Kidney (tissue), 14 donors: ENCODE measurements around the gene SERPINB11. TPM values are rescaled to one million over a fixed set of nuclear protein-coding genes. Genes with fewer than 3 reads are reported as not detected.

Experiments
- DNase-seq, 5 donors: peaks; one replicate each; pipeline ENCODE4 v3.0.0-alpha.2; 2013 to 2020
- FAIRE-seq: peaks from 2 replicates; lab custom pipeline; 2012; peaks lifted over from hg19 to GRCh38; lab: Jason Lieb, UNC
- H3K27ac ChIP-seq, 2 donors: one replicate each; pipeline ENCODE4 v1.7.0; 2013; ENCODE audit warnings: low read depth in 2 of 2, low read length in 2 of 2, inconsistent platforms in 1 of 2
- H3K27me3 ChIP-seq: one replicate; pipeline ENCODE4 v1.7.1; 2013; ENCODE audit warnings: low read length, inconsistent platforms; ENCODE audit not compliant: control insufficient read depth, insufficient read depth
- H3K36me3 ChIP-seq, 3 donors: one replicate each; pipeline versions ENCODE4 v1.7.0 to v1.7.1; 2013; ENCODE audit warnings: low read length in 3 of 3, control low read depth in 1 of 3, inconsistent platforms in 1 of 3; ENCODE audit not compliant: insufficient read depth in 3 of 3, control insufficient read depth in 2 of 3
- H3K4me1 ChIP-seq, 3 donors: one replicate each; pipeline versions ENCODE4 v1.7.0 to v1.7.1; 2013; ENCODE audit warnings: low read length in 3 of 3, inconsistent platforms in 1 of 3, low read depth in 1 of 3; ENCODE audit not compliant: control insufficient read depth in 2 of 3, insufficient read depth in 2 of 3
- H3K4me3 ChIP-seq, 3 donors: one replicate each; pipeline versions ENCODE4 v1.7.0 to v1.8.1; 2013; ENCODE audit warnings: low read length in 3 of 3, control low read depth in 1 of 3, inconsistent platforms in 1 of 3
- H3K9ac ChIP-seq, 3 donors: one replicate each; pipeline versions ENCODE4 v1.7.0 to v1.7.1; 2013; ENCODE audit warnings: low read length in 3 of 3, control low read depth in 1 of 3, inconsistent platforms in 1 of 3
- H3K9me3 ChIP-seq, 3 donors: one replicate each; pipeline versions ENCODE4 v1.7.0 to v1.7.1; 2013; ENCODE audit warnings: low read length in 3 of 3, control low read depth in 1 of 3, inconsistent platforms in 1 of 3; ENCODE audit not compliant: control insufficient read depth in 2 of 3, insufficient read depth in 1 of 3
- CTCF ChIP-seq: IDR thresholded peaks from 3 replicates; pipeline ENCODE4 v1.5.1; 2012; ENCODE audit warnings: mild to moderate bottlenecking, moderate library complexity, borderline replicate concordance; ENCODE audit not compliant: insufficient read depth; ENCODE audit errors: extremely low read depth
- intact Hi-C: fragments of 100-400 bp; cut with DNase I; formaldehyde crosslinking; loops from one replicate; pipeline ENCODE4 v1.11.1; 2022
- polyA plus RNA-seq: library from polyadenylated mRNA; stranded (reverse); fragments of 350-450 nt; fragmentation: Illumina TruSeq; extraction: RNeasy Lipid Tissue Mini Kit (QIAGEN cat#74804); gene quantifications from one replicate; pipeline ENCODE4 v1.2.3, GENCODE V29; 2014; ENCODE audit warnings: low read depth, low replicate concordance; ENCODE audit not compliant: insufficient read depth
- total RNA-seq: library from RNA; stranded (reverse); fragmentation: NEBNext Ultra II Directional; extraction: Animal tissue kit (Norgen Biotek cat#: 25700); gene quantifications from one replicate; pipeline ENCODE4 v1.2.1, GENCODE V29; 2021
- donor health status: control.
- donor health status: control.
- donor health status: control.
- donor health status: control.
- donor health status: control.
- donor health status: DM: yes; HTN: yes; CAD: no.
- donor health status: Normal renal cell carcinoma (clear cell type).

The SERPINB11 gene
- total and polyA plus RNA-seq, 2 donors from 2014 or later: not detected

GRCh38 chr18:63700501-63700900 lies 2.3 kb upstream of the SERPINB11 start:
- FAIRE-seq: no peak
- no peak overlapping the region for H3K9ac ChIP-seq

GRCh38 chr18:63701952-63702351 lies 808 bp upstream of the SERPINB11 start:
- Histone ChIP-seq H3K27ac (no peak overlapping the region), H3K9ac (no peak overlapping the region), H3K27me3 (no peaks in the 10 kb centered on the region), H3K4me1 (no peaks in the 10 kb centered on the region), H3K9me3 (no peaks in the 10 kb centered on the region), H3K4me3 (no peak overlapping the region), H3K36me3 (no peaks in the 10 kb centered on the region)
- no peak for FAIRE-seq
- intact Hi-C loops: no loop called here
- peak in 2 of 5 donors; percentile 19 to 32 for DNase-seq
- no peak for TF ChIP-seq CTCF

More at GRCh38 chr18:63700501-63700900, 2.3 kb upstream of the SERPINB11 start:
- Histone ChIP-seq H3K4me1 (no peaks in the 10 kb centered on the region), H3K27me3 (no peaks in the 10 kb centered on the region), H3K9me3 (no peaks in the 10 kb centered on the region), H3K27ac (no peak overlapping the region), H3K36me3 (no peaks in the 10 kb centered on the region), H3K4me3 (no peak overlapping the region)
- DNase-seq: no peak
- intact Hi-C loops: no loop called here
- no peak for TF ChIP-seq CTCF

DNA sequence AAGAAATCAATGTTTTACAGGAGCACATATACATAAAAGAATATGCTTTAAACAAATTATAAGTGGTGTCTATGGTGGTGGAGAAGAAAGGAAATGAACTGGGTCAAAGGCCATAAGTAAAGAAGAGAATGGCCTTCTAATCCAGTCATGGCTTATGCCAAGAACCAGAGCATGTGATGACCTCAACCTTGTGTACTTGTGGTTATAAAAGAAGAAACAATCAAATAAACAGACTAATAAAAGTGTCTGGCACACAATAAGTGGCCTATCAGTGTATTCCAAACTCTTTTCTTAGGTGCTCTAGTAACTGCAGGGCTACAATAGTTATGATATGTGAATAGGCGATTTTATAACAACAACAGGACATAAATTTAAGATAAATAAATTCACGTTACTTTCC lies 2.6 kb downstream of the SERPINB11 start:
- Histone ChIP-seq H3K9ac (no peak overlapping the region), H3K27ac (no peak overlapping the region), H3K9me3 (no peaks in the 10 kb centered on the region), H3K4me3 (no peak overlapping the region), H3K27me3 (no peaks in the 10 kb centered on the region), H3K4me1 (no peaks in the 10 kb centered on the region), H3K36me3 (no peaks in the 10 kb centered on the region)
- DNase-seq (no peak), FAIRE-seq (no peak)
- no peak for TF ChIP-seq CTCF
- intact Hi-C loops: no loop called here

DNA sequence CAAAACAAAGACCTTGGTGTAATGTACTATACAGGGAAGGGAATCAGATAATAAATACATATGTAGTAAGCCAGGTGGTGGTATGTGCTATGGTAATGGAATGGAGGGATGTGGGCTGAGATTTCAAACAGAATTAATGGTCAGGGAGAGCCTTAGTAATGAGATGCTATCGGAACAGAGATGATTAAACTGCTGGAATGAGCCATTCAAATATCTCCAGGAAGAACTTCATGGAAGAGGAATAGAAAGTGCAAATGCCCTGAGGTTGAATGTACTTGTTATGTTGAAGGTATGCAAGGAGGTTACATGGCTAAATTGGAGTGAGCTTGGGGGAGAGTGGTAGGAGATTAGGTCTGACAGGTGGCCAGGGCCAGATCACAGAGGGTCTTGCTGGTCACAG lies 5.1 kb downstream of the SERPINB11 start:
- Histone ChIP-seq H3K36me3 (no peaks in the 10 kb centered on the region), H3K4me3 (no peak overlapping the region), H3K9me3 (peaks cover 0 to 2% (median 0%) of the 10 kb centered on the region in 3 donors), H3K4me1 (no peaks in the 10 kb centered on the region), H3K27me3 (no peaks in the 10 kb centered on the region), H3K27ac (no peak overlapping the region), H3K9ac (no peak overlapping the region)
- intact Hi-C loops: no loop called here
- TF ChIP-seq CTCF: no peak
- DNase-seq (no peak), FAIRE-seq (no peak)
